Gastroesophageal sphincter (tissue), 3 donors: ENCODE data around the gene PADI4.

Experiments used
- CTCF ChIP-seq, 4 experiments: fragments of 200-600 bp in 2 of 4; fragments of 450-650 bp in 2 of 4; sonication (generic) in 1 of 4; IDR thresholded peaks; one replicate each; pipeline ENCODE4 v1.5.1; 2017 to 2019; ENCODE audit warnings: antibody characterized with exemption in 4 of 4, mild to moderate bottlenecking in 2 of 4, moderate library complexity in 2 of 4
- EP300 ChIP-seq: sonication (generic); formaldehyde crosslinking; IDR thresholded peaks from one replicate; pipeline ENCODE4 v1.6.1; 2017; ENCODE audit warnings: antibody characterized with exemption, mild to moderate bottlenecking
- POLR2A ChIP-seq, 2 donors: fragments of 450-650 bp; IDR thresholded peaks; one replicate each; pipeline ENCODE4 v1.6.1; 2017; ENCODE audit warnings: antibody characterized with exemption in 2 of 2, mild to moderate bottlenecking in 2 of 2, moderate library complexity in 1 of 2
- POLR2AphosphoS5 ChIP-seq: sonication (generic); formaldehyde crosslinking; IDR thresholded peaks from one replicate; pipeline ENCODE4 v1.6.1; 2017; ENCODE audit warnings: antibody characterized with exemption

DNA sequence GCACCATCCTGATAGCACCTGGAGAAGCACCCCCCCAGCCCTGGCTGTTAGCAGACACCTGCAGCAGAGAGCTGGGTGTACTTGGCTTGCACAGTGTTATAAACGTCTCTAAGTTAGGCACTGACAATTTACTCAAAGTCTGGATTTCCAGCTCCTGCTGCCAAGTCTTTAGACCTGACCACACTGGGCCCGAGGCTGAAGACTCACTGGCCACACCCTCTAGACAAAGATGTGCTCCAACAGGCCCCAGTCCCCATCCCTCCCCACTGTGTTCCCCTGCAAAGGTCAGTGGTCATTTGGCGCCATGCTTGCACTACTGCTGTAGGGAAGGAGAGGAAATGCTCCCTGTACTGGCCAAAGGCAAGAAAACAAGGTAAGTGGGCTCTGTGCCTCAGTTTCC is 95.1 kb downstream of the PADI4 start:
- no peak for TF ChIP-seq CTCF (IDR thresholded peaks at IDR 0.05)
- no peak for TF ChIP-seq POLR2AphosphoS5
- no peak for TF ChIP-seq POLR2A (IDR thresholded peaks at IDR 0.05)
- no peak for TF ChIP-seq EP300
